K562 (cell line): ENCODE measurements around the gene TUFM. TPM values are rescaled to one million over a fixed set of nuclear protein-coding genes. Genes with fewer than 3 reads are reported as not detected.
A peak's percentile ranks its signal among the peaks of the same experiment; 100 is the strongest.

Experiments
- ATAC-seq: fragments of 200-7000 bp; cut with Tn5 transposase; 3 replicates; pipeline ENCODE4 v1.9.1; 2020; ENCODE audit warnings: moderate library complexity
- BruUV-seq: library from RNA; stranded (reverse); fragments of 400-500 nt; replicated peaks from 2 replicates; lab custom pipeline; 2021; lab: Mats Ljungman, UMichigan
- CTCF ChIA-PET: fragments of 300-600 bp; formaldehyde crosslinking; extraction: SDS; loops from one replicate; lab custom pipeline; 2021; ENCODE audit warnings: low intra/inter-chr PET ratio; lab: Yijun Ruan, JAX
- POLR2A ChIA-PET: fragments of 300-600, 350-650 bp; sonication (Branson Sonifier 250); formaldehyde crosslinking; extraction: SDS; loops from one replicate; lab custom pipeline; 2021; ENCODE audit warnings: antibody characterized with exemption, inconsistent platforms; lab: Yijun Ruan, JAX
- DNase-seq, 4 experiments: peaks; one replicate each; pipeline versions ENCODE4 v3.0.0 to v3.0.0-alpha.2; 2011 to 2018; ENCODE audit warnings: low spot score in 3 of 4, mixed read lengths in 3 of 4; ENCODE audit errors: extremely low read depth in 1 of 4
- FAIRE-seq: peaks from 2 replicates; lab custom pipeline; 2011; peaks lifted over from hg19 to GRCh38; lab: Jason Lieb, UNC
- H2AFZ ChIP-seq: 2 replicates; pipeline ENCODE4 v1.6.0; 2011; ENCODE audit warnings: low read depth, low read length, control low read depth, inconsistent platforms
- H3K27ac ChIP-seq: fragments of 200-600 bp; 3 replicates; pipeline ENCODE4 v1.8.0; 2011; ENCODE audit warnings: low read depth, mild to moderate bottlenecking, control low read depth, inconsistent platforms, low read length, moderate library complexity, mixed read lengths; ENCODE audit errors: extremely low read depth
- H3K27me3 ChIP-seq, 2 experiments: fragments of 300-600 bp in 1 of 2; 2 replicates in 1 of 2; 3 replicates in 1 of 2; pipeline versions ENCODE4 v1.6.0 to v1.8.0; 2011; ENCODE audit warnings: inconsistent platforms in 2 of 2, low read length in 2 of 2, mild to moderate bottlenecking in 1 of 2, mixed read lengths in 1 of 2, moderate library complexity in 1 of 2; ENCODE audit not compliant: control insufficient read depth in 2 of 2, insufficient read depth in 2 of 2
- H3K36me3 ChIP-seq: fragments of 300-600 bp; 3 replicates; pipeline ENCODE4 v1.8.0; 2011; ENCODE audit warnings: mild to moderate bottlenecking, low read length, inconsistent platforms; ENCODE audit not compliant: control insufficient read depth, insufficient read depth
- H3K4me1 ChIP-seq, 2 experiments: fragments of 200-600 bp in 1 of 2; replicated peaks in 1 of 2; 2 replicates in 1 of 2; 3 replicates in 1 of 2; pipeline versions ENCODE4 v1.5.1 to v1.8.0; 2011; ENCODE audit warnings: inconsistent platforms in 2 of 2, low read length in 2 of 2, mild to moderate bottlenecking in 1 of 2, mixed read lengths in 1 of 2, moderate library complexity in 1 of 2; ENCODE audit not compliant: control insufficient read depth in 2 of 2, insufficient read depth in 2 of 2
- H3K4me2 ChIP-seq: 2 replicates; pipeline ENCODE4 v1.6.1; 2011; ENCODE audit warnings: low read length, control low read depth, inconsistent platforms, mixed read lengths; ENCODE audit not compliant: insufficient read depth
- H3K4me3 ChIP-seq: fragments of 200-600 bp; sonication (generic), shearing (Covaris generic); 2 replicates; pipeline ENCODE4 v1.5.1; 2016; ENCODE audit warnings: control low read depth, inconsistent platforms
- H3K79me2 ChIP-seq: fragments of 200-600 bp; 3 replicates; pipeline ENCODE4 v1.8.0; 2011; ENCODE audit warnings: low read length, inconsistent platforms; ENCODE audit not compliant: control insufficient read depth, insufficient read depth
- H3K9ac ChIP-seq, 2 experiments: 2 replicates each; pipeline versions ENCODE4 v1.6.0 to v1.6.1; 2011; ENCODE audit warnings: low read depth in 2 of 2, low read length in 2 of 2, control low read depth in 1 of 2, inconsistent platforms in 1 of 2, mild to moderate bottlenecking in 1 of 2, mixed read lengths in 1 of 2; ENCODE audit not compliant: insufficient read depth in 1 of 2
- H3K9me1 ChIP-seq: one replicate; pipeline ENCODE4 v1.6.0; 2011; ENCODE audit warnings: inconsistent platforms, mild to moderate bottlenecking, low read length, moderate library complexity; ENCODE audit not compliant: control insufficient read depth, insufficient read depth
- H3K9me3 ChIP-seq: replicated peaks from 2 replicates; pipeline ENCODE4 v1.5.1; 2011; ENCODE audit warnings: low read depth, low read length, inconsistent platforms; ENCODE audit not compliant: control insufficient read depth, insufficient read depth
- H4K20me1 ChIP-seq: replicated peaks from 2 replicates; pipeline ENCODE4 v1.6.1; 2011; ENCODE audit warnings: low read length, inconsistent platforms, mixed read lengths; ENCODE audit not compliant: control insufficient read depth, insufficient read depth
- CHD1 ChIP-seq: fragments of 200-600 bp; sonication (generic); IDR thresholded peaks from one replicate; pipeline ENCODE4 v1.6.1; 2012; ENCODE audit warnings: mild to moderate bottlenecking, moderate library complexity, low read length, inconsistent platforms
- FIP1L1 ChIP-seq: fragments of 200-400 bp; formaldehyde crosslinking; IDR thresholded peaks from 2 replicates; pipeline ENCODE4 v1.6.1; 2018; ENCODE audit warnings: mild to moderate bottlenecking, low read depth, low read length; ENCODE audit not compliant: poor library complexity, severe bottlenecking
- GATAD2A ChIP-seq: fragments of 450-650 bp; IDR thresholded peaks from 2 replicates; pipeline ENCODE4 v1.6.1; 2017
- KLF1 ChIP-seq: fragments of 450-650 bp; IDR thresholded peaks from 2 replicates; pipeline ENCODE4 v1.6.1; 2016; ENCODE audit warnings: missing genetic modification characterization, missing compliant biosample characterization
- MTA1 ChIP-seq: fragments of 450-650 bp; IDR thresholded peaks from 2 replicates; pipeline ENCODE4 v1.6.1; 2017; ENCODE audit warnings: borderline replicate concordance
- SNRNP70 ChIP-seq: fragments of 200-400 bp; formaldehyde crosslinking; optimal IDR thresholded peaks from 2 replicates; pipeline ENCODE3; 2017; ENCODE audit warnings: low read depth, low read length
- YY1 ChIP-seq, 3 experiments: IDR thresholded peaks; 2 replicates each; pipeline ENCODE4 v1.6.1; 2011; ENCODE audit warnings: low read length in 2 of 3, mild to moderate bottlenecking in 2 of 3, moderate library complexity in 2 of 3, borderline replicate concordance in 1 of 3, control low read depth in 1 of 3, low read depth in 1 of 3; ENCODE audit not compliant: insufficient read depth in 3 of 3, insufficient replicate concordance in 2 of 3, control insufficient read depth in 1 of 3, insufficient read length in 1 of 3; ENCODE audit errors: extremely low read depth in 1 of 3
- ZNF764 ChIP-seq: fragments of 250-450 bp; sonication (Bioruptor Pico); IDR thresholded peaks from 2 replicates; pipeline ENCODE4 v1.4.0; 2020; ENCODE audit warnings: low read depth, mild to moderate bottlenecking, moderate library complexity
- WGBS: fragments of 100-300 bp; shearing (Covaris generic); methylation state at CpG from one replicate; pipeline ENCODE4 v1.1.6; 2016; ENCODE audit warnings: low coverage, mixed read lengths; ENCODE audit not compliant: insufficient coverage; ENCODE audit errors: missing lambda C conversion rate; 5-methylcytosine and 5-hydroxymethylcytosine counted together
- in situ Hi-C: fragments of 300-500 bp; cut with MboI; formaldehyde crosslinking; loops from 4 replicates; pipeline ENCODE4 v1.15.0; 2018; ENCODE audit warnings: inconsistent platforms, mixed read lengths
- intact Hi-C: fragments of 100-400 bp; cut with micrococcal nuclease; formaldehyde crosslinking; loops from 2 replicates; pipeline ENCODE4 v1.14.2; 2022
- polyA plus RNA-seq, 8 experiments: library from polyadenylated mRNA; depleted of rRNA in 4 of 8; stranded (reverse) in 5 of 8; unstranded in 3 of 8; fragments of >200 nt; fragmentation: Nextera tagmentation in 2 of 8; fragmentation: Illumina TruSeq in 1 of 8; extraction: Ambion mirVana in 2 of 8; extraction: Trizol in 1 of 8; gene quantifications; 2 replicates each; pipeline versions ENCODE4 v1.2.1 to v1.2.3, GENCODE V29; 2011 to 2014; ENCODE audit warnings: inconsistent platforms in 1 of 8, missing spikeins in 1 of 8
- total RNA-seq, 7 experiments: library from RNA; depleted of rRNA in 6 of 7; stranded (reverse); fragments of >200 nt in 6 of 7; fragmentation: Illumina TruSeq in 2 of 7; extraction: Trizol in 2 of 7; gene quantifications; 2 replicates each; pipeline versions ENCODE4 v1.2.1 to v1.2.3, GENCODE V29; 2011 to 2021; ENCODE audit warnings: low replicate concordance in 1 of 7
- TF ChIP-seq, protein P1 (sequence below), 2 experiments: IDR thresholded peaks; 2 replicates each; pipeline ENCODE4 v1.6.1; 2011; ENCODE audit warnings: borderline replicate concordance in 1 of 2, control low read depth in 1 of 2, low read depth in 1 of 2, low read length in 1 of 2, mild to moderate bottlenecking in 1 of 2, mixed read lengths in 1 of 2, moderate library complexity in 1 of 2; ENCODE audit not compliant: insufficient read depth in 1 of 2, insufficient read length in 1 of 2, poor library complexity in 1 of 2, severe bottlenecking in 1 of 2; ENCODE audit errors: extremely low read depth in 1 of 2
- TF ChIP-seq, protein P2 (sequence below), 3 experiments: fragments of 200-800 bp in 1 of 3; sonication (Bioruptor generic) in 1 of 3; sonication (generic) in 1 of 3; formaldehyde crosslinking in 1 of 3; IDR thresholded peaks; 2 replicates each; pipeline versions ENCODE4 v1.6.1 to v1.8.0; 2016 to 2022; ENCODE audit warnings: mild to moderate bottlenecking in 2 of 3, missing compliant biosample characterization in 2 of 3, missing genetic modification characterization in 2 of 3, missing genetic modification reagents in 1 of 3
- TF ChIP-seq, protein P3 (sequence below): IDR thresholded peaks from 2 replicates; pipeline ENCODE4 v1.6.1; 2011; ENCODE audit not compliant: insufficient read length; ENCODE audit errors: extremely low read depth
- TF ChIP-seq, protein P4 (sequence below): sonication (generic); formaldehyde crosslinking; IDR thresholded peaks from 2 replicates; pipeline ENCODE4 v1.8.0; 2022; ENCODE audit warnings: missing genetic modification reagents, mild to moderate bottlenecking, borderline replicate concordance

Gene TUFM
- total and polyA plus RNA-seq, 9 of the 15 experiments (the other 6 are each of a cell fraction or from before 2014, with no cell fraction given): 34.1 to 434 (median 256) TPM

DNA sequence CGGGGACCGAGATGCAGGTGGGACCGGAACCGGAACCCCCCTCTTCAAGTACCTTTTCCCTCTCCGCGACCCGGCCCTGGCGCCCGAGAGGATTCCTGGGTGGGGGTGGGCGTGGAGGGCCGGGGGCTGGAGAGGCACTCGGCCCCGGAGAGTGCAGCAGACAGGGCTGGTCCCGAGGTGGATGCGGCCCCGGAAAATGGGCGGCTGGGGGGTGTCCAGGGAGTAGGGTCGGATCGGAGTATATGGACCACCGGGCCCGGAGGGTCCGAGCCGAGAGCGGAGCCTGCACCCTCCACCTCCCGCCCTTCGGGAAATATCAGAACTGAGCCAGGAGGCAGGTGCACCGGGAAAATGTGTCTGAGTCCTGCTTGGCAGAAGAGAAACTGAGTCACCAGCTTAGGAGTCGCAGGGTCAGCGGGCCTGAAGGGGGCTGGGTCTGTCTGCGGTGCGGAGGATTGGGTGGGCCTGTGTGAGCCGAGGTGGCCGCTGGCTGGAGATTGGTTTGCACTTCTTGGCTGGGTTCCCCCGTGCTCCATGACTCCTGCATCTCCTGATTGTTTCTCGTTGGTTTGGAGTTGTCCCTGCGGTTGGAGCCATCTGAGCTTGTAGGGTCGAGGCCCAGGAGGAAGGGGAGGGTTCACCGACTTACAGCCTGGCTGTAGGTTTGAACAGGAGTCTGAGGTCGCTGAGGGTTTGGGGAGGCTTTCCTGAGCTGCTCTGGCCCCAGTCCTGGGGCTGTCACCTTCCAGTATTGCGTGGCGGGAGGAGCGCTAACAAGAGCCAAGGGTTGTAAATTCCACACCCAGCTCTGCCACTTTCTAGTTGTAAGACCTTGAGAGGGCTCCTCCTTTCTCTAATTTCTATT, 18.0 kb upstream of the TUFM start:
- peak overlapping the region; percentile 99 for H2AFZ ChIP-seq
- intact Hi-C loops: loop anchor here (1.0 kb wide), 1 partner anchor 18 kb away; the partner anchor contains the start of gene TUFM
- peaks cover 53% of the 10 kb centered on the region for H3K79me2 ChIP-seq
- in situ Hi-C loops: no loop called here
- DNase-seq: peak in 3 of 4 experiments; percentile 24 to 84 (median 41)
- no peaks in the 10 kb centered on the region for H3K27me3 ChIP-seq
- H3K4me2 ChIP-seq: peak overlapping the region; percentile 99
- peak overlapping the region; percentile 99 for H3K27ac ChIP-seq
- ChIA-PET CTCF (interaction anchor here (0.8 kb wide), 1 partner anchor 18 kb away, joined by 5 read pairs; the partner anchor contains the start of gene TUFM), POLR2A (interaction anchor here (0.6 to 5.6 kb wide), 16 partner anchors 10 to 926 kb away, joined by 3 to 99 read pairs (median 5); partner anchors contain the start of genes CD19 and TUFM)
- no peaks in the 10 kb centered on the region for H3K9me1 ChIP-seq
- peaks cover 14 to 28% of the 10 kb centered on the region in 2 experiments for H3K4me1 ChIP-seq
- peak overlapping the region; percentile 93 to 99 for H3K9ac ChIP-seq
- BruUV-seq: no TSS peak
- peaks cover 9% of the 10 kb centered on the region; the same call in 1 of the 2 replicates for H4K20me1 ChIP-seq
- peak; percentile 54 for FAIRE-seq
- peak overlapping the region; percentile 88 for H3K4me3 ChIP-seq
- peaks cover 39% of the 10 kb centered on the region; the same call in 2 of the 3 replicates for H3K36me3 ChIP-seq
- WGBS: 1% methylated on average over 37 of the region's 42 CpGs
- peak; percentile 18 for ATAC-seq
- H3K9me3 ChIP-seq: no peaks in the 10 kb centered on the region
- TF ChIP-seq ZNF764 (CRISPR knock-in tag) (no peak), KLF1 (tag) (no peak), FIP1L1 (peak; percentile 10), YY1 (IDR thresholded peaks at IDR 0.05; ENCODE audit: borderline replicate concordance in 1 of 3, control insufficient read depth in 1 of 3, extremely low read depth in 1 of 3, insufficient read depth in 3 of 3, insufficient read length in 1 of 3, insufficient replicate concordance in 2 of 3, low read depth in 1 of 3, low read length in 2 of 3) (peak in 2 of 3 experiments; percentile 12 to 16), SNRNP70 (no peak), MTA1 (no peak), GATAD2A (0 out of 2 replicates have a peak, but pooled peaks have one; percentile 13), CHD1 (peak; percentile 87)
- TF ChIP-seq, protein P1, sequence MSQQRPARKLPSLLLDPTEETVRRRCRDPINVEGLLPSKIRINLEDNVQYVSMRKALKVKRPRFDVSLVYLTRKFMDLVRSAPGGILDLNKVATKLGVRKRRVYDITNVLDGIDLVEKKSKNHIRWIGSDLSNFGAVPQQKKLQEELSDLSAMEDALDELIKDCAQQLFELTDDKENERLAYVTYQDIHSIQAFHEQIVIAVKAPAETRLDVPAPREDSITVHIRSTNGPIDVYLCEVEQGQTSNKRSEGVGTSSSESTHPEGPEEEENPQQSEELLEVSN (IDR thresholded peaks at IDR 0.05; ENCODE audit: borderline replicate concordance in 1 of 2, extremely low read depth in 1 of 2, insufficient read depth in 1 of 2, insufficient read length in 1 of 2, low read depth in 1 of 2, low read length in 1 of 2, poor library complexity in 1 of 2, severe bottlenecking in 1 of 2): peak; percentile 30 to 90
- TF ChIP-seq, protein P2, sequence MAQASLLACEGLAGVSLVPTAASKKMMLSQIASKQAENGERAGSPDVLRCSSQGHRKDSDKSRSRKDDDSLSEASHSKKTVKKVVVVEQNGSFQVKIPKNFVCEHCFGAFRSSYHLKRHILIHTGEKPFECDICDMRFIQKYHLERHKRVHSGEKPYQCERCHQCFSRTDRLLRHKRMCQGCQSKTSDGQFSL (CRISPR knock-in tag; IDR thresholded peaks at IDR 0.05): peak; percentile 86
- TF ChIP-seq, protein P2 (tag; IDR thresholded peaks at IDR 0.05): no peak
- TF ChIP-seq, protein P3, sequence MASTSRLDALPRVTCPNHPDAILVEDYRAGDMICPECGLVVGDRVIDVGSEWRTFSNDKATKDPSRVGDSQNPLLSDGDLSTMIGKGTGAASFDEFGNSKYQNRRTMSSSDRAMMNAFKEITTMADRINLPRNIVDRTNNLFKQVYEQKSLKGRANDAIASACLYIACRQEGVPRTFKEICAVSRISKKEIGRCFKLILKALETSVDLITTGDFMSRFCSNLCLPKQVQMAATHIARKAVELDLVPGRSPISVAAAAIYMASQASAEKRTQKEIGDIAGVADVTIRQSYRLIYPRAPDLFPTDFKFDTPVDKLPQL: no peak
- TF ChIP-seq, protein P4, sequence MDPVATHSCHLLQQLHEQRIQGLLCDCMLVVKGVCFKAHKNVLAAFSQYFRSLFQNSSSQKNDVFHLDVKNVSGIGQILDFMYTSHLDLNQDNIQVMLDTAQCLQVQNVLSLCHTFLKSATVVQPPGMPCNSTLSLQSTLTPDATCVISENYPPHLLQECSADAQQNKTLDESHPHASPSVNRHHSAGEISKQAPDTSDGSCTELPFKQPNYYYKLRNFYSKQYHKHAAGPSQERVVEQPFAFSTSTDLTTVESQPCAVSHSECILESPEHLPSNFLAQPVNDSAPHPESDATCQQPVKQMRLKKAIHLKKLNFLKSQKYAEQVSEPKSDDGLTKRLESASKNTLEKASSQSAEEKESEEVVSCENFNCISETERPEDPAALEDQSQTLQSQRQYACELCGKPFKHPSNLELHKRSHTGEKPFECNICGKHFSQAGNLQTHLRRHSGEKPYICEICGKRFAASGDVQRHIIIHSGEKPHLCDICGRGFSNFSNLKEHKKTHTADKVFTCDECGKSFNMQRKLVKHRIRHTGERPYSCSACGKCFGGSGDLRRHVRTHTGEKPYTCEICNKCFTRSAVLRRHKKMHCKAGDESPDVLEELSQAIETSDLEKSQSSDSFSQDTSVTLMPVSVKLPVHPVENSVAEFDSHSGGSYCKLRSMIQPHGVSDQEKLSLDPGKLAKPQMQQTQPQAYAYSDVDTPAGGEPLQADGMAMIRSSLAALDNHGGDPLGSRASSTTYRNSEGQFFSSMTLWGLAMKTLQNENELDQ (CRISPR knock-in tag): 0 out of 2 replicates have a peak, but pooled peaks have one; percentile 7
